ENCODE results near the gene MLH1. TPM values are rescaled to one million over a fixed set of nuclear protein-coding genes. Genes with fewer than 3 reads are reported as not detected.

Gene MLH1
- 10 to 100 TPM; 30.7 to 39.1 (median 33.5) TPM for total RNA-seq

DNA sequence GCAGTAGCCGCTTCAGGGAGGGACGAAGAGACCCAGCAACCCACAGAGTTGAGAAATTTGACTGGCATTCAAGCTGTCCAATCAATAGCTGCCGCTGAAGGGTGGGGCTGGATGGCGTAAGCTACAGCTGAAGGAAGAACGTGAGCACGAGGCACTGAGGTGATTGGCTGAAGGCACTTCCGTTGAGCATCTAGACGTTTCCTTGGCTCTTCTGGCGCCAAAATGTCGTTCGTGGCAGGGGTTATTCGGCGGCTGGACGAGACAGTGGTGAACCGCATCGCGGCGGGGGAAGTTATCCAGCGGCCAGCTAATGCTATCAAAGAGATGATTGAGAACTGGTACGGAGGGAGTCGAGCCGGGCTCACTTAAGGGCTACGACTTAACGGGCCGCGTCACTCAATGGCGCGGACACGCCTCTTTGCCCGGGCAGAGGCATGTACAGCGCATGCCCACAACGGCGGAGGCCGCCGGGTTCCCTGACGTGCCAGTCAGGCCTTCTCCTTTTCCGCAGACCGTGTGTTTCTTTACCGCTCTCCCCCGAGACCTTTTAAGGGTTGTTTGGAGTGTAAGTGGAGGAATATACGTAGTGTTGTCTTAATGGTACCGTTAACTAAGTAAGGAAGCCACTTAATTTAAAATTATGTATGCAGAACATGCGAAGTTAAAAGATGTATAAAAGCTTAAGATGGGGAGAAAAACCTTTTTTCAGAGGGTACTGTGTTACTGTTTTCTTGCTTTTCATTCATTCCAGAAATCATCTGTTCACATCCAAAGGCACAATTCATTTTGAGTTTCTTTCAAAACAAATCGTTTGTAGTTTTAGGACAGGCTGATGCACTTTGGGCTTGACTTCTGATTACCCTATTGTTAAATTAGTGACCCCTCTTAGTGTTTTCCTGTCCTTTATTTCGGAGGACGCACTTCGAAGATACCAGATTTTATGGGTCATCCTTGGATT, at the start of gene MLH1:
Gene MLH1, plus strand, starts transcription at position 193 of the 958 bp plus-strand sequence. Its CDS starts 30 bp downstream, at position 223.
- H3K27ac ChIP-seq = peak within 1 kb of the TSS; percentile 82 to 97 (median 97)
- H3K4me3 ChIP-seq = peak within 1 kb of the TSS; percentile 41 to 71
- H3K36me3 ChIP-seq = peaks cover 0 to 34% of the 10 kb centered on the region in 2 donors
- H3K4me1 ChIP-seq = peaks cover 12 to 48% (median 20%) of the 10 kb centered on the region in 3 donors
- peak; percentile 95 for ATAC-seq
- no peaks in the 10 kb centered on the region for H3K9me3 ChIP-seq
- TF ChIP-seq POLR2A (IDR thresholded peaks at IDR 0.05) (peak; percentile 50 to 57), POLR2AphosphoS5 (IDR thresholded peaks at IDR 0.05) (peak; percentile 44), EP300 (IDR thresholded peaks at IDR 0.05) (no peak)
- TF ChIP-seq, protein P1, sequence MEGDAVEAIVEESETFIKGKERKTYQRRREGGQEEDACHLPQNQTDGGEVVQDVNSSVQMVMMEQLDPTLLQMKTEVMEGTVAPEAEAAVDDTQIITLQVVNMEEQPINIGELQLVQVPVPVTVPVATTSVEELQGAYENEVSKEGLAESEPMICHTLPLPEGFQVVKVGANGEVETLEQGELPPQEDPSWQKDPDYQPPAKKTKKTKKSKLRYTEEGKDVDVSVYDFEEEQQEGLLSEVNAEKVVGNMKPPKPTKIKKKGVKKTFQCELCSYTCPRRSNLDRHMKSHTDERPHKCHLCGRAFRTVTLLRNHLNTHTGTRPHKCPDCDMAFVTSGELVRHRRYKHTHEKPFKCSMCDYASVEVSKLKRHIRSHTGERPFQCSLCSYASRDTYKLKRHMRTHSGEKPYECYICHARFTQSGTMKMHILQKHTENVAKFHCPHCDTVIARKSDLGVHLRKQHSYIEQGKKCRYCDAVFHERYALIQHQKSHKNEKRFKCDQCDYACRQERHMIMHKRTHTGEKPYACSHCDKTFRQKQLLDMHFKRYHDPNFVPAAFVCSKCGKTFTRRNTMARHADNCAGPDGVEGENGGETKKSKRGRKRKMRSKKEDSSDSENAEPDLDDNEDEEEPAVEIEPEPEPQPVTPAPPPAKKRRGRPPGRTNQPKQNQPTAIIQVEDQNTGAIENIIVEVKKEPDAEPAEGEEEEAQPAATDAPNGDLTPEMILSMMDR (IDR thresholded peaks at IDR 0.05) = no peak
- 2 to 6% methylated on average over 6 to 16 of the region's 47 CpGs for WGBS, 2 donors (ENCODE audit: low coverage in 1 of 2)
- H3K27me3 ChIP-seq = no peaks in the 10 kb centered on the region

DNA sequence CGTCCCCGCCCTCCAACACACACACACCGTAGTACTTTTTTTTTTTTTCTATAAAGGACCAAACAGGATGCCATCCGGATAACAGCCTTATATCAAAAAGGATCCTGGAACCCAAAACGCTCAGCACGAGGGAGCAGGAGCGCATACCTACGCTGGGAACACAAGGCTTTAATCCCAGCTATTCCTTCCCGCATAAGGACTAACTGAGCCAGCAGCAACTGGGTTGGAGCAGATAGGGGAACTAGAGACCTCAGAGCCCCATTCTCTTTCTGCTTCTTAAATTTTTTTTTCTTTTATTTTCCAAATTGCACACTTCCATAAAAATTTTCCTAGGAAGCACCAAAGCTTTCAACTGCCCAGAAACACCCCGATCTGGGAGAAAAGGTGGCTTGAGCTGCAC, 49.7 kb upstream of the MLH1 start:
- TF ChIP-seq, protein P1 (IDR thresholded peaks at IDR 0.05) = no peak
- TF ChIP-seq POLR2AphosphoS5 (IDR thresholded peaks at IDR 0.05) = no peak
- no peak for TF ChIP-seq POLR2A (IDR thresholded peaks at IDR 0.05)
- TF ChIP-seq EP300 (IDR thresholded peaks at IDR 0.05) = no peak
- ATAC-seq = peak; percentile 5
- 23 to 25% methylated on average over 3 to 7 of the region's 10 CpGs for WGBS, 2 donors (ENCODE audit: low coverage in 1 of 2)
- H3K27me3 ChIP-seq = no peaks in the 10 kb centered on the region
- H3K9me3 ChIP-seq = peaks cover 0 to 18% (median 3%) of the 10 kb centered on the region in 3 donors
- no peaks in the 10 kb centered on the region for H3K36me3 ChIP-seq
- H3K4me3 ChIP-seq = peak overlapping the region; percentile 81 to 87
- H3K4me1 ChIP-seq = peaks cover 0 to 44% (median 3%) of the 10 kb centered on the region in 3 donors
- H3K27ac ChIP-seq = peak overlapping the region in 2 of 4 donors; percentile 74 to 80

DNA sequence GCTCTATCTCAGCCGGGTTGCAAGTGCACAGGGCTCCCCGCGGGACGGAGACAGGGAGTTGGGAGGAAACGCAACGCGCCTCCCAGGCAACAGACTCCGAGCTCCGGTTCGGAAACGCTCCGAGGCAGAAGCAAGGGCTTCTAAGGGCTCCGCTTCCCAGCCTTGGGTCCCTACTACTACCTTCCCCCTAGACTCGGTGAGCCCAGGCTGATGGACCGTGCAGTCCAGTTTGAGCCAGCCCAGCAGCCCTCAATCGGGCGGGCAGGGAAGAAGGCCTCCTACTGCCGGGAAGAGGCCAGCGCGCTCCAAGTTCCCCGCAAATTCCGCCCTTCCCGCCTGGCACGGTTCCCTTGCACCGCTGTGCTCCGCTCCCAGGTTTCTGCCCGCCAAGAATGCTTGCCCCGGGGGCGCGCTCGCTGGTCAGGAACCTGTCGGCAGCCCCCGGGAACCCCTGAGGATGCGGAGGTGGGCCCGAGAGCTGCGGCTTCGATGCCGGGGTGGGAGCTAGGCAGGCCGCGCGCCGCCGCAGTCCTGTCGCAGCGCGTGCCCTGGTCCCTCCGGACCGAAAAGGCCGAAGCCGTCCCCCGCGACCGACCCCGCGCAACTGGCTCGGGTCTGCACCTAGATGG, 49.2 kb upstream of the MLH1 start:
- Histone ChIP-seq H3K27me3 (no peaks in the 10 kb centered on the region), H3K36me3 (no peaks in the 10 kb centered on the region), H3K4me1 (peaks cover 0 to 44% (median 3%) of the 10 kb centered on the region in 3 donors), H3K4me3 (peak overlapping the region; percentile 81 to 87), H3K9me3 (peaks cover 0 to 20% (median 3%) of the 10 kb centered on the region in 3 donors), H3K27ac (peak overlapping the region; percentile 0 to 80 (median 73))
- WGBS, 2 donors (ENCODE audit: low coverage in 1 of 2) = 0% methylated on average over 5 of the region's 56 CpGs; no CpG with 5 or more reads in 1 of the 2 donors
- TF ChIP-seq, protein P1 (IDR thresholded peaks at IDR 0.05) = no peak
- peak; percentile 73 for TF ChIP-seq POLR2AphosphoS5 (IDR thresholded peaks at IDR 0.05)
- ATAC-seq = peak; percentile 75

DNA sequence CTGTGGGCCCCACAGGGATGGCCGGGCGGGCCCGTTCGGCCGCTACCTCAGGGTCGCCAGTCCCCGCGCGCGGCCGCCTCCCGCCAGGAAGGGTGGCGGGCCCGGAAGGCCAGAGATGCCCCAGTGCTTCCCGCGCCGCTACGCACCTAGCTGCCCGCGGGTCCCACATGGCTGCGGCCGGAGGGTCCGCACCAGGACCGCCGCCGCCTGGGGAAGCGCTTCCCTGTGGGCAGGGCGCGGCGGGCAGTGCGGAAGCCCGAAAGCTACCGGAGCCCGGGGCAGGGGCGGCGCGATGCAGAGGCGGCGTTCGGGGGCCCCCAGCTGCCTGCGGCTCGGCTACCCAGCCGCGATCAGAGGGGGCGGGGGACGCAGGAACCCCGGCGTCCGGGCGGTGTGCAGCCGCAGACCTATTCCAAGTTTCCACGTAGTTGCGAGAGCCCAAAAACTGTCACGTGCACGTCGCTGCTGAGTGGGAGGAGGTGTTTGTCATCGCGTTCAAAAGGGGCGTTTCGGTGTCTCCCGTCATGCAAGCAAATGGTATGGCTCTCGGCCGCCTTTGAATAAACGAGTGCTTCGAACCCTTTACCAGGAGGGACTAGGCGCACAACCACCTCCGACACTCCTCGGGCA, 48.6 kb upstream of the MLH1 start, which contains the start of gene TRANK1:
Gene TRANK1, minus strand, starts transcription at position 414 of the 630 bp plus-strand sequence. Its CDS starts 245 bp downstream, at position 169.
- Histone ChIP-seq H3K4me1 (peaks cover 0 to 44% (median 3%) of the 10 kb centered on the region in 3 donors), H3K4me3 (peak within 1 kb of the TSS; percentile 81 to 87), H3K9me3 (peaks cover 0 to 20% (median 3%) of the 10 kb centered on the region in 3 donors), H3K27me3 (no peaks in the 10 kb centered on the region), H3K36me3 (no peaks in the 10 kb centered on the region), H3K27ac (peak within 1 kb of the TSS; percentile 0 to 80 (median 73))
- WGBS, 2 donors (ENCODE audit: low coverage in 1 of 2) = no CpG with 5 or more reads among the region's 68 CpGs
- TF ChIP-seq, protein P1 (IDR thresholded peaks at IDR 0.05) = no peak
- TF ChIP-seq EP300 (IDR thresholded peaks at IDR 0.05) = no peak
- peak; percentile 28 for TF ChIP-seq POLR2AphosphoS5 (IDR thresholded peaks at IDR 0.05)
- peak in 1 of 2 donors; percentile 57 for TF ChIP-seq POLR2A (IDR thresholded peaks at IDR 0.05)
- peak; percentile 72 for ATAC-seq
